Raji (cell line): ENCODE measurements around the gene GSTM4.

Experiments
- POLR2A ChIP-seq: IDR thresholded peaks from 2 replicates; pipeline ENCODE4 v1.6.1; 2011; ENCODE audit warnings: low read depth, low read length, control low read depth; ENCODE audit not compliant: insufficient read depth

The GSTM4 gene

GRCh38 chr1:109621379-109622136, 34.3 kb upstream of the GSTM4 start:
- TF ChIP-seq POLR2A: no peak

GRCh38 chr1:109622137-109622892, 33.6 kb upstream of the GSTM4 start:
- TF ChIP-seq POLR2A: no peak

- no peak for TF ChIP-seq POLR2A
Observed at GRCh38 chr1:109622895-109623294, 33.0 kb upstream of the GSTM4 start.

GRCh38 chr1:109623601-109624161, 32.2 kb upstream of the GSTM4 start:
- TF ChIP-seq POLR2A: no peak

GRCh38 chr1:109624201-109625010, 31.5 kb upstream of the GSTM4 start:
- TF ChIP-seq POLR2A: no peak

- TF ChIP-seq POLR2A: no peak
Observed at GRCh38 chr1:109625176-109625575, 30.7 kb upstream of the GSTM4 start.

- TF ChIP-seq POLR2A: no peak
Observed at GRCh38 chr1:109625601-109626560, 30.0 kb upstream of the GSTM4 start.

- TF ChIP-seq POLR2A: no peak
Observed at GRCh38 chr1:109626682-109627408, 29.1 kb upstream of the GSTM4 start.

- no peak for TF ChIP-seq POLR2A
Observed at GRCh38 chr1:109627692-109628399, 28.1 kb upstream of the GSTM4 start.

GRCh38 chr1:109628540-109629321, 27.2 kb upstream of the GSTM4 start:
- TF ChIP-seq POLR2A: no peak

- no peak for TF ChIP-seq POLR2A
Observed at GRCh38 chr1:109629372-109630030, 26.4 kb upstream of the GSTM4 start.
